Left ventricle myocardium inferior (tissue), 1 donor: ENCODE results near the gene SH2D7. TPM values are rescaled to one million over a fixed set of nuclear protein-coding genes. Genes with fewer than 3 reads are reported as not detected.

Experiments used
- DNase-seq: peaks from one replicate; pipeline ENCODE4 v3.0.0-alpha.2; 2020
- H3K27ac ChIP-seq: fragments of 200-600 bp; replicated peaks from 2 replicates; pipeline ENCODE4 v1.8.0; 2021
- H3K27me3 ChIP-seq: fragments of 200-600 bp; 2 replicates; pipeline ENCODE4 v1.8.0; 2021; ENCODE audit warnings: low read depth
- H3K36me3 ChIP-seq: fragments of 200-600 bp; 2 replicates; pipeline ENCODE4 v1.8.0; 2021
- H3K4me1 ChIP-seq: fragments of 200-600 bp; 2 replicates; pipeline ENCODE4 v1.8.0; 2021
- H3K4me3 ChIP-seq: fragments of 200-600 bp; 2 replicates; pipeline ENCODE4 v1.8.0; 2021; ENCODE audit warnings: mild to moderate bottlenecking, moderate library complexity
- H3K9me3 ChIP-seq: fragments of 200-600 bp; replicated peaks from 2 replicates; pipeline ENCODE4 v1.8.0; 2021
- intact Hi-C: fragments of 100-400 bp; cut with micrococcal nuclease; formaldehyde crosslinking; loops from one replicate; pipeline ENCODE4 v1.11.0; 2022
- total RNA-seq: library from RNA; stranded (reverse); fragmentation: NEBNext Ultra II Directional; extraction: Animal tissue kit (Norgen Biotek cat#: 25700); gene quantifications from one replicate; pipeline ENCODE4 v1.2.1, GENCODE V29; 2021
- TF ChIP-seq, protein P1 (sequence below): fragments of 200-600 bp; IDR thresholded peaks from 2 replicates; pipeline ENCODE4 v1.8.0; 2021; ENCODE audit warnings: antibody characterized with exemption, mild to moderate bottlenecking, borderline replicate concordance
- donor health status: DM: no; HTN: yes; CAD: no; lungs with severe emphysema.

Gene SH2D7
- total RNA-seq, 1 donor from 2014 or later = not detected

DNA sequence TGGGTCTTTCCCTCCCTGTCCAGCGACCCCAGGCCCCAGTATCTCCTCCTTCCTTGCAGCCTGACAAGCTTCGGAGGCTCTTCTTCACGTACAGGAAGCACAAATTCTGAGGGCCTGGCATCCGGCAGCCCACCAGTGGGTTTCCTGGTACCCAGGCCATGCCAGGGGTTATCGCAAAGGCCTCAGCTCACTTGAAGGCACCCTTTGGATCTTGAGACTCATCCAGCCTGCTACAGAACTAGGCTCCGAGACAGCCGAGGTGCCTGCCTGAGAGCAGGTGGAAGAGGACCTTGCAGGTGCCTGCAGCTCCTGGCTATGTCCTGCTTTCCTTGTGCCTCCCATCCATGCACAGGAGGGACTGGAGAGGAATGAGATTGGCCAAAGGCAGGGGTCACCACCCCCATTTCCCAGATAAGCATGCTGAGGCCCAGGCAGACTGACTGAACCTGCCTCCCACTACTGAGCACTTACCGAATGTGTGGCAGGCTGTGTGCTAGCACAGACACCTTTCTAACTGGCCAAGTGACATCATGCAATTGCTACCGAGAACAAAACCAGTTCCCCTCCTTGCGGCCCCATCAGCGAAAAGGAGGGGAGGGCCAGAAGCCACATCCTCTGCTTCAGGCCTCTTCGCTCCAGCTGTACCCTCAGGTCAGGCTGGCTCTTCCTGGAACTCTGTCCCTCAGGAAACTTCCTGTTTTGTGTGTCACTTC is 11.2 kb downstream of the SH2D7 start:
- intact Hi-C loops = loop anchor here (10.0 kb wide), 1 partner anchor 99 kb away; no protein-coding TSS in a partner anchor
- no peaks in the 10 kb centered on the region for H3K9me3 ChIP-seq
- H3K4me1 ChIP-seq = no peaks in the 10 kb centered on the region
- H3K27me3 ChIP-seq = no peaks in the 10 kb centered on the region
- no peak overlapping the region for H3K27ac ChIP-seq
- no peaks in the 10 kb centered on the region for H3K36me3 ChIP-seq
- TF ChIP-seq, protein P1, sequence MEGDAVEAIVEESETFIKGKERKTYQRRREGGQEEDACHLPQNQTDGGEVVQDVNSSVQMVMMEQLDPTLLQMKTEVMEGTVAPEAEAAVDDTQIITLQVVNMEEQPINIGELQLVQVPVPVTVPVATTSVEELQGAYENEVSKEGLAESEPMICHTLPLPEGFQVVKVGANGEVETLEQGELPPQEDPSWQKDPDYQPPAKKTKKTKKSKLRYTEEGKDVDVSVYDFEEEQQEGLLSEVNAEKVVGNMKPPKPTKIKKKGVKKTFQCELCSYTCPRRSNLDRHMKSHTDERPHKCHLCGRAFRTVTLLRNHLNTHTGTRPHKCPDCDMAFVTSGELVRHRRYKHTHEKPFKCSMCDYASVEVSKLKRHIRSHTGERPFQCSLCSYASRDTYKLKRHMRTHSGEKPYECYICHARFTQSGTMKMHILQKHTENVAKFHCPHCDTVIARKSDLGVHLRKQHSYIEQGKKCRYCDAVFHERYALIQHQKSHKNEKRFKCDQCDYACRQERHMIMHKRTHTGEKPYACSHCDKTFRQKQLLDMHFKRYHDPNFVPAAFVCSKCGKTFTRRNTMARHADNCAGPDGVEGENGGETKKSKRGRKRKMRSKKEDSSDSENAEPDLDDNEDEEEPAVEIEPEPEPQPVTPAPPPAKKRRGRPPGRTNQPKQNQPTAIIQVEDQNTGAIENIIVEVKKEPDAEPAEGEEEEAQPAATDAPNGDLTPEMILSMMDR = no peak
- DNase-seq = peak; percentile 32
- no peak overlapping the region for H3K4me3 ChIP-seq

DNA sequence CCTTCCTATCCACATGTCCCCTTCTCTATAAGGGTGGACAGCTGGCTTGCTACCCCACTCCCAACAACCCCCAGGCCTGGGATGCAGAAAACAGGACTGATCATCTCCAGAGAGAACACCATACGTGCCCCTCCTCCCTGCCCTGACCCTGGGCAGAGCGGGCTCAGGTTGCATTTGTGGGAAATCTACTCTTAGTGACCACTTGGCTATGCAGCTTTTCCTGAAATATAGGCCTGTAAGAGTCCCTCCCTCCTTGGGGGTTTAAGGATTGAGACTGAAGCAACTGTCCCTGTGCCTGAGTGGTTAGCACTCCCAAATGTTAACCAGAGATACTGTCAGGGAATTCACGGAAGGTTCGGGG is 11.7 kb downstream of the SH2D7 start:
- no peak for DNase-seq
- H3K9me3 ChIP-seq = no peaks in the 10 kb centered on the region
- H3K4me3 ChIP-seq = no peak overlapping the region
- no peaks in the 10 kb centered on the region for H3K4me1 ChIP-seq
- no peaks in the 10 kb centered on the region for H3K27me3 ChIP-seq
- TF ChIP-seq, protein P1 = no peak
- H3K36me3 ChIP-seq = no peaks in the 10 kb centered on the region
- no peak overlapping the region for H3K27ac ChIP-seq
- intact Hi-C loops = loop anchor here (10.0 kb wide), 1 partner anchor 99 kb away; no protein-coding TSS in a partner anchor

DNA sequence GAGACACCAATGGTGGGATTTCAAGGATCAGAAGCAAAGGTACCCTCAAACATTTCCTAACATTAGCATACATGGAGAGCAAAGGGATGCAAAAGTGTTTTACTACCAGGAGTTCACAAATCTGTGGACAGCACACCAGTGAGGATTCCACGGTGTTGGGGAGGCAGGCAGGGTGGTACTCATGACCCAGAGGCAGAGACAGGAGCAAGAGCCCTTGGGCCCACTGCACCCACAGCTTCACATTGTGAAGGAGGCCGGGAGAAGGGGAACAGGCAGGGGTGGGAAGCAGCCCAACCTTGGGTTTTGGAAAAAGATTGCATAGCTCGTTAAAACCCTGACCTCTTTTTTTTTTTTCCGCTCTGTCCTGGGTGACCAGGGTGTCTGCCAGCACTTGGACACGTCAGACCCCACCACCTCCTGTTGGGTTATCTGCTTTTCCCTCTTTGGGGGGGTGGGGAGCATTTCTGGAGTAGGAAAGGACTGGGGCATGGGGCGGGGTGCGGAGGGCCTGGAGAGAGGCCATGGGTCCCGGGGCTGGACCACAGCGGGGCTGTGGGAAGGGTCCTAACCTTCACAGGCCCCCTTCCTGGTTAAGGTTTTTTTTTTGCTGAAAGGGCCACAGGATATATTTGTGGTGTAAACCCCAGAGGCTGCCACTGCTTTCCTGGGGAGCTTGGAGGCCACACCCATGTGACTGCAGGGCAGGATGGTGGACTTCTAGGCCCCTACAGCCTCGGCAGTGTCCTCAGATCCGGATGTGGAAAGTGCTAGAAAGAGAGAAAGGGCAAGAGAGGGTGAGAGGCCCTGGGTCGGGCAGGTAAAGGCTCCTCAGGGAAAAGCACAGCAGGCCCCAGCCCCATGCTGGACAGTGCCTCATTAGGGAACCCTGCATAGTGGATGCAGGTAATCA is 12.5 kb downstream of the SH2D7 start:
- Histone ChIP-seq H3K27ac (no peak overlapping the region), H3K36me3 (no peaks in the 10 kb centered on the region), H3K27me3 (no peaks in the 10 kb centered on the region), H3K4me1 (no peaks in the 10 kb centered on the region), H3K4me3 (no peak overlapping the region), H3K9me3 (no peaks in the 10 kb centered on the region)
- intact Hi-C loops = loop anchor here (10.0 kb wide), 1 partner anchor 100 kb away; no protein-coding TSS in a partner anchor
- TF ChIP-seq, protein P1 = no peak
- no peak for DNase-seq

DNA sequence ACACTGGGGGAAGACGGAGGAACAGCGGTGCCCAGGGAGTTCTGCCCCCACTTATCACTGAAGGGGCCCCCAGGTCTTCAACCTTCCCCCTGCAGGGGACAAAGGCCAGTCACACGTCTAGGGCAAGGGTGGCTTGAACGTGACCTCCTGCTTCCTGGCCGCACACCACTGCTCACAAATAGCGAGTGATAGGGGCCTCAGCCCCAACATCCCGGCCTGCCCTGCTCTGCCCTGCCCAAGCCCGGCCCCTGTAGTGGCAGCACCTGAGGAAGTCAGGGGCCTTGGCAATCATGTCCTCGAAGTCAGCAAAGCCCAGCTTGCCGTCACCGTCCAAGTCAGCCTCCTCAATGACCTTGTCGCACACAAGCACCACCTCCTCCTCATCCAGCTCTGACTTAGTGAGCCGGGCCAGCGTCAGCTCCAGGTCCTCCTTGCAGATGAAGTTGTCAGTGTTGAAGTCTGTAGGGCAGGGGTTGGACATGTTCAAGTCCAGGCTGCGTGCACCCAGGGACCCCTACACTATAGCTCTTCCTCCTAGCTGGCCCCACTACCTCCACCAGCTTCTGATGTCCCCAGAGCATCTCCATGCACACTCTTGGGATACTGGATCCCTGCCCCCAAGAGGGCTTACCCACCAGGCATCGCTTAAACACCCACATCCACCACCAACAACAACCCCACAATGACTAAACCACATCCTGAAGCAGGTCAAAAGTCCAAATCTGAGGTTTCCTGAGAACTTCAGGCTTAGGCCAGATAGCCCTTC is 13.3 kb downstream of the SH2D7 start:
- DNase-seq = no peak
- H3K9me3 ChIP-seq = no peaks in the 10 kb centered on the region
- no peaks in the 10 kb centered on the region for H3K27me3 ChIP-seq
- no peaks in the 10 kb centered on the region for H3K36me3 ChIP-seq
- H3K4me3 ChIP-seq = no peak overlapping the region
- TF ChIP-seq, protein P1 = no peak
- H3K4me1 ChIP-seq = no peaks in the 10 kb centered on the region
- intact Hi-C loops = loop anchor here (10.0 kb wide), 1 partner anchor 101 kb away; no protein-coding TSS in a partner anchor
- no peak overlapping the region for H3K27ac ChIP-seq

DNA sequence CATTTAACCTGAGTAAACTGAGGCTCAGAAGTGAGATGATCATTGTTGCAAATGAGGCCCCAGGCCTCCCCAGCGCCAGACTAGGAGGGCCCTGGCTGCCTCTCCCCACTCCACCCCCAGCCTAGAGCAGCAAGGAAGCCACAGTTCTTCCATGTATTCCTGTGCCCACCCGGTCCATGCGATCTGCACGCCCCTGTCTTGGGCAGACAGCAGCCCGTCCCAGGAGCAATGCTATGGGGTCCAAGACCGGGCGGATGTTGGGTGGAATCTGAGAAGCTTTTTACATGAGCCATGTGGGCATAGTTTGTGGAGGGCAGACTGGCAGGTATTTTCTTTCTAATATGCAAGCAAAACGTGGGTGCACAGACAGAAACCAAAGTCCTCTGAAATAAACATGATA is 15.1 kb downstream of the SH2D7 start:
- TF ChIP-seq, protein P1 = no peak
- intact Hi-C loops = loop anchor here (10.0 kb wide), 1 partner anchor 103 kb away; no protein-coding TSS in a partner anchor
- H3K4me1 ChIP-seq = no peaks in the 10 kb centered on the region
- no peak for DNase-seq
- no peaks in the 10 kb centered on the region for H3K27me3 ChIP-seq
- no peaks in the 10 kb centered on the region for H3K36me3 ChIP-seq
- no peak overlapping the region for H3K27ac ChIP-seq
- H3K9me3 ChIP-seq = no peaks in the 10 kb centered on the region
- no peak overlapping the region for H3K4me3 ChIP-seq
